CD8-positive, alpha-beta memory T cell (primary cell): Measurements from ENCODE around the gene PLA2G6. TPM values are rescaled to one million over a fixed set of nuclear protein-coding genes. Genes with fewer than 3 reads are reported as not detected.
"Not testable (repeated sequence)": the region's sequence is repeated elsewhere in the genome, so short reads cannot be mapped to it uniquely, and the experiment has no call there.

Experiments used
- CTCF ChIA-PET: fragments of 350-600 bp; sonication (Branson Sonifier 250); formaldehyde crosslinking; loops from one replicate; lab custom pipeline; 2021; ENCODE audit warnings: antibody characterized with exemption; lab: Charles Lee
- POLR2A ChIA-PET: fragments of 350-600 bp; sonication (Branson Sonifier 250); formaldehyde crosslinking; loops from one replicate; lab custom pipeline; 2021; ENCODE audit warnings: antibody characterized with exemption; lab: Charles Lee
- DNase-seq, 5 donors: peaks; one replicate each; pipeline versions ENCODE4 v3.0.0 to v3.0.0-alpha.2; 2020 to 2022; ENCODE audit warnings: mixed read lengths in 1 of 5
- H3K27ac ChIP-seq: one replicate; pipeline ENCODE4 v1.7.0; 2013; ENCODE audit warnings: low read depth, mild to moderate bottlenecking, low read length, moderate library complexity
- H3K27me3 ChIP-seq: 2 replicates; pipeline ENCODE4 v1.7.0; 2013; ENCODE audit warnings: low read length, mild to moderate bottlenecking; ENCODE audit not compliant: insufficient read depth, poor library complexity, severe bottlenecking
- H3K36me3 ChIP-seq: 2 replicates; pipeline ENCODE4 v1.7.0; 2013; ENCODE audit warnings: mild to moderate bottlenecking, low read length, moderate library complexity; ENCODE audit not compliant: insufficient read depth
- H3K4me1 ChIP-seq: 2 replicates; pipeline ENCODE4 v1.7.0; 2013; ENCODE audit warnings: mild to moderate bottlenecking, low read length, moderate library complexity; ENCODE audit not compliant: insufficient read depth
- H3K4me3 ChIP-seq: 2 replicates; pipeline ENCODE4 v1.7.0; 2013; ENCODE audit warnings: mild to moderate bottlenecking, low read length
- H3K9me3 ChIP-seq: 2 replicates; pipeline ENCODE4 v1.7.0; 2013; ENCODE audit warnings: mild to moderate bottlenecking, low read length
- H3K27ac Mint-ChIP-seq, 8 donors: one replicate each; pipeline ENCODE4 v1.8.0; 2020 to 2021; ENCODE audit warnings: mixed read lengths in 8 of 8, mild to moderate bottlenecking in 6 of 8, inconsistent platforms in 3 of 8, moderate library complexity in 3 of 8
- H3K27me3 Mint-ChIP-seq, 2 donors: one replicate each; pipeline ENCODE4 v1.8.0; 2020 to 2021; ENCODE audit warnings: mixed read lengths in 2 of 2, mild to moderate bottlenecking in 1 of 2, moderate library complexity in 1 of 2
- H3K36me3 Mint-ChIP-seq, 3 donors: one replicate each; pipeline ENCODE4 v1.8.0; 2020 to 2021; ENCODE audit warnings: mixed read lengths in 3 of 3, inconsistent platforms in 1 of 3, mild to moderate bottlenecking in 1 of 3
- H3K4me1 Mint-ChIP-seq, 3 donors: one replicate each; pipeline ENCODE4 v1.8.0; 2020 to 2021; ENCODE audit warnings: mixed read lengths in 3 of 3, inconsistent platforms in 1 of 3, mild to moderate bottlenecking in 1 of 3
- H3K4me3 Mint-ChIP-seq, 7 donors: one replicate each; pipeline ENCODE4 v1.8.0; 2020 to 2021; ENCODE audit warnings: mixed read lengths in 7 of 7, mild to moderate bottlenecking in 6 of 7, moderate library complexity in 4 of 7, inconsistent platforms in 2 of 7
- H3K9me3 Mint-ChIP-seq, 5 donors: one replicate each; pipeline ENCODE4 v1.8.0; 2020 to 2022; ENCODE audit warnings: mixed read lengths in 5 of 5, mild to moderate bottlenecking in 3 of 5, moderate library complexity in 2 of 5, inconsistent platforms in 1 of 5
- polyA plus RNA-seq: library from polyadenylated mRNA; unstranded; fragments of 300-500 nt; fragmentation: Illumina TruSeq; gene quantifications from one replicate; pipeline ENCODE4 v1.2.3, GENCODE V29; 2021
- total RNA-seq, 2 experiments: library from RNA; stranded (reverse); gene quantifications; one replicate each; pipeline ENCODE4 v1.2.3, GENCODE V29; 2021

Gene PLA2G6
- total and polyA plus RNA-seq, 3 experiments from 2014 or later, result 5.6 to 34.1 (median 33.0) TPM

DNA sequence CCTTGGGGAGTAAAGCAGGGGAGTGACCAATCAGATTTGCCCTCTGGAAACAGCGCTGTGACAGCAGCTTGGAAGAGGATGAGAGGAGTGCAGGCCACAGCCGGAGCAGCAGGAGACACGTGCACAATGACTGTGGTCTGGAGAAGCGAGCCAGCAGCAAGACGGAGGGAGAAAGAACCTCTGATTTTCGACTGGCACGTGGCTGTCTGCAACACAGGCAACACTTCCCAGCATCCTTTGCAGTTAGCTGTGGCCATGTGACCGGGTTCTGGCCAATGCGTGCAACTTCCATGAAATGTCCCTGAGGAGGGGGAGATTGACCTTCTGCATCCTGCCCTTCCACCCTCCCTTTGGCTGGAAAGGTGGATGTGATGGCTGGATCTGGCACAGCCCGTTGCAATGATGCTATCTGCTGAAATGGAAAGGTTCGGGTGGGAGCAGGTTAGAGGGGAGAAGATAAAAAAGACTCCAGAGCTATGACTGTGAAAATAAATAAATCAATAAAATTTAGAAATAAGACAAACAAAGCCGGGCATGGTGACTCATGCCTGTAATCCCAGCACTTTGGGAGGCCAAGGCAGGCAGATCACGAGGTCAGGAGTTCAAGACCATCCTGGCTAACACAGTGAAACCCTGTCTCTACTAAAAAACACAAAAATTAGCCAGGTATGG is 15.6 kb downstream of the PLA2G6 start:
- peaks cover 5 to 9% (median 7%) of the 10 kb centered on the region in 3 donors for H3K4me1 Mint-ChIP-seq
- Histone ChIP-seq H3K4me3 (no peak overlapping the region), H3K4me1 (no peaks in the 10 kb centered on the region), H3K9me3 (no peaks in the 10 kb centered on the region), H3K27me3 (no peaks in the 10 kb centered on the region), H3K27ac (no peak overlapping the region), H3K36me3 (peaks cover 9% of the 10 kb centered on the region)
- CTCF ChIA-PET, result no interaction called here
- H3K36me3 Mint-ChIP-seq, result peaks cover 4 to 69% (median 19%) of the 10 kb centered on the region in 3 donors
- peaks cover 0 to 1% of the 10 kb centered on the region in 2 donors for H3K27me3 Mint-ChIP-seq
- H3K9me3 Mint-ChIP-seq, result no peaks in the 10 kb centered on the region
- H3K27ac Mint-ChIP-seq, result peak overlapping the region in 2 of 8 donors; percentile 23 to 68
- no peak for DNase-seq
- POLR2A ChIA-PET, result no interaction called here
- no peak overlapping the region for H3K4me3 Mint-ChIP-seq

GRCh38 chr22:38164551-38164918 is 17.1 kb downstream of the PLA2G6 start:
- ChIA-PET POLR2A (no interaction called here), CTCF (no interaction called here)
- no peaks in the 10 kb centered on the region for H3K9me3 Mint-ChIP-seq
- H3K9me3 ChIP-seq, result no peaks in the 10 kb centered on the region
- H3K4me1 ChIP-seq, result no peaks in the 10 kb centered on the region
- no peaks in the 10 kb centered on the region for H3K27me3 ChIP-seq
- peaks cover 5 to 11% (median 7%) of the 10 kb centered on the region in 3 donors for H3K4me1 Mint-ChIP-seq
- H3K36me3 Mint-ChIP-seq, result peaks cover 5 to 64% (median 17%) of the 10 kb centered on the region in 3 donors
- no peak overlapping the region for H3K4me3 Mint-ChIP-seq
- no peak overlapping the region for H3K4me3 ChIP-seq
- DNase-seq, result no peak
- H3K27ac ChIP-seq, result no peak overlapping the region
- peaks cover 9% of the 10 kb centered on the region for H3K36me3 ChIP-seq
- peak overlapping the region in 2 of 8 donors; percentile 52 to 61 for H3K27ac Mint-ChIP-seq
- H3K27me3 Mint-ChIP-seq, result peaks cover 0 to 1% of the 10 kb centered on the region in 2 donors

DNA sequence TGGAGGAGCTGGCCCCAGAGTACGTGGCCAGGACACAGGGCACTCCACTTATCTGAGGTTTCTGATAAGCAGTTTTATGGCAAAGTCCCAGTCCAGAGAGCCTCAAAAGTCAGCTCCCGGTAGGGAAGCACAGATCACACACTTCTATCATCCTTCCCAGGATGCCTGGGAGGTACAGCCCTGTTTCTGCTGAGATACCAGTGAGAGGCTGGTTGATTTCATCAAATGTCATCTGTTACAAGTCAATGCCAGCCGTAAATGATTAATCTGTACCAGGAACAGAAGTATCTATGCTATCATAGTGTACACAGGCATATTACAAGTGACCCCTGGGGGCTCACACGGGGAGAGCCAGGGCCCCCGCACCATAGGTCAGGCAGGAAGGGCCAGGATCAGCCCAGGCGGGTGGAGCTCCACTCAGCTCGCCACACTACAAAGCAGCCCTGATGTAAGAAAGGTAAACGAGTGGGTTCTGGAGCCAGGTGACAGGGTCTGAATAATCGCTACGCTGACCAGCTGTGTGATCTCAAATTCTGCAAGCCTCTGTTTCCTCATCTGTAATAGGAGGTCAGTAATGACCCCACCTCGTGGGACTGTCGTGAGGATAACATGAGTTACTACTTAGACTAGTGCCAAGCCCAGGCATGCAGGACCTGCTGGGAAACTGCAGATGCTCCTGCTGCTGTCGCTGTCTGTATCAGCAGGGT is 17.6 kb downstream of the PLA2G6 start:
- H3K36me3 Mint-ChIP-seq, result peaks cover 5 to 60% (median 17%) of the 10 kb centered on the region in 3 donors
- Histone ChIP-seq H3K4me3 (no peak overlapping the region), H3K36me3 (peaks cover 6% of the 10 kb centered on the region), H3K9me3 (no peaks in the 10 kb centered on the region), H3K27ac (no peak overlapping the region), H3K4me1 (no peaks in the 10 kb centered on the region), H3K27me3 (no peaks in the 10 kb centered on the region)
- peaks cover 0 to 1% of the 10 kb centered on the region in 2 donors for H3K27me3 Mint-ChIP-seq
- H3K4me3 Mint-ChIP-seq, result no peak overlapping the region
- POLR2A ChIA-PET, result no interaction called here
- DNase-seq, result no peak
- no peaks in the 10 kb centered on the region for H3K9me3 Mint-ChIP-seq
- H3K27ac Mint-ChIP-seq, result peak overlapping the region in 3 of 8 donors; percentile 19 to 61 (median 52)
- CTCF ChIA-PET, result interaction anchor here (0.7 kb wide), 1 partner anchor 52 kb away, joined by 3 read pairs; no protein-coding TSS in a partner anchor
- peaks cover 5 to 11% (median 7%) of the 10 kb centered on the region in 3 donors for H3K4me1 Mint-ChIP-seq

GRCh38 chr22:38162881-38163843 is 18.5 kb downstream of the PLA2G6 start:
- Histone ChIP-seq H3K27ac (no peak overlapping the region), H3K4me1 (no peaks in the 10 kb centered on the region), H3K9me3 (no peaks in the 10 kb centered on the region), H3K4me3 (no peak overlapping the region), H3K27me3 (no peaks in the 10 kb centered on the region), H3K36me3 (peaks cover 3% of the 10 kb centered on the region)
- no peak for DNase-seq
- H3K4me3 Mint-ChIP-seq, result no peak overlapping the region
- no peaks in the 10 kb centered on the region for H3K9me3 Mint-ChIP-seq
- peaks cover 5 to 11% (median 7%) of the 10 kb centered on the region in 3 donors for H3K4me1 Mint-ChIP-seq
- peak overlapping the region in 3 of 8 donors; percentile 4 to 66 (median 19) for H3K27ac Mint-ChIP-seq
- CTCF ChIA-PET, result interaction anchor here (0.7 kb wide), 1 partner anchor 53 kb away, joined by 3 read pairs; no protein-coding TSS in a partner anchor
- H3K36me3 Mint-ChIP-seq, result peaks cover 5 to 55% (median 16%) of the 10 kb centered on the region in 3 donors
- POLR2A ChIA-PET, result no interaction called here
- peaks cover 0 to 1% of the 10 kb centered on the region in 2 donors for H3K27me3 Mint-ChIP-seq

GRCh38 chr22:38155703-38156102 is 25.9 kb downstream of the PLA2G6 start:
- POLR2A ChIA-PET, result no interaction called here
- Histone ChIP-seq H3K27ac (no peak overlapping the region), H3K4me1 (no peaks in the 10 kb centered on the region), H3K9me3 (no peaks in the 10 kb centered on the region), H3K27me3 (no peaks in the 10 kb centered on the region), H3K36me3 (no peaks in the 10 kb centered on the region), H3K4me3 (no peak overlapping the region)
- DNase-seq, result no peak
- no peaks in the 10 kb centered on the region for H3K9me3 Mint-ChIP-seq
- no peaks in the 10 kb centered on the region for H3K27me3 Mint-ChIP-seq
- H3K4me1 Mint-ChIP-seq, result peaks cover 3 to 28% (median 6%) of the 10 kb centered on the region in 3 donors
- H3K4me3 Mint-ChIP-seq, result no peak overlapping the region
- peaks cover 0 to 16% (median 14%) of the 10 kb centered on the region in 3 donors for H3K36me3 Mint-ChIP-seq
- H3K27ac Mint-ChIP-seq, result no peak overlapping the region
- CTCF ChIA-PET, result no interaction called here

DNA sequence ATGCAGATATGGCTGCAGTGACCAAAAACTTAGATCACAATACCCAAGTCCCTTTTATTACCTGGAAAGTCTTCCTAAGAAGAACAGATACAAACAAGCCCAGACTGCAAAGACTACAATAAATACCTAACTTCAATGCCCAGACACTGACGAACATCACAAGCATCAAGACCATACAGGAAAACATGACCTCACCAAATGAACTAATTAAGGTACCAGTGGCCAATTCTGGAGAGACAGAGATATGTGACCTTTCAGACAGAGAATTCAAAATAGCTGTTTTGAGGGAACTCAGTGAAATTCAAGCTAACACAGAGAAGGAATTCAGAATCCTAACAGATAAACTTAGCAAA is 27.1 kb downstream of the PLA2G6 start:
- H3K36me3 ChIP-seq, POLR2A ChIA-PET, H3K9me3 Mint-ChIP-seq, CTCF ChIA-PET, H3K4me3 Mint-ChIP-seq, H3K27ac ChIP-seq, H3K4me3 ChIP-seq, DNase-seq, H3K4me1 ChIP-seq, H3K9me3 ChIP-seq, H3K27me3 Mint-ChIP-seq, H3K27ac Mint-ChIP-seq, H3K27me3 ChIP-seq: not testable (repeated sequence)
- H3K4me1 Mint-ChIP-seq, result peaks cover 1 to 28% (median 6%) of the 10 kb centered on the region in 3 donors
- peaks cover 0 to 18% (median 14%) of the 10 kb centered on the region in 3 donors for H3K36me3 Mint-ChIP-seq

- ChIA-PET POLR2A (no interaction called here), CTCF (no interaction called here)
- Histone ChIP-seq H3K4me1 (no peaks in the 10 kb centered on the region), H3K9me3 (no peaks in the 10 kb centered on the region), H3K27ac (no peak overlapping the region), H3K4me3 (no peak overlapping the region), H3K27me3 (no peaks in the 10 kb centered on the region), H3K36me3 (no peaks in the 10 kb centered on the region)
- H3K36me3 Mint-ChIP-seq, result peaks cover 0 to 21% (median 16%) of the 10 kb centered on the region in 3 donors
- no peaks in the 10 kb centered on the region for H3K9me3 Mint-ChIP-seq
- H3K4me3 Mint-ChIP-seq, result no peak overlapping the region
- H3K27me3 Mint-ChIP-seq, result no peaks in the 10 kb centered on the region
- no peak for DNase-seq
- H3K4me1 Mint-ChIP-seq, result peaks cover 1 to 28% (median 6%) of the 10 kb centered on the region in 3 donors
- no peak overlapping the region for H3K27ac Mint-ChIP-seq
These were observed 27.6 kb downstream of the PLA2G6 start for GRCh38 chr22:38153821-38154562.
